WERI-Rb-1 (cell line): Measurements from ENCODE around the gene KCNK1.

Source experiments
- DNase-seq: peaks from one replicate; pipeline ENCODE4 v3.0.0-alpha.2; 2020
- H3K27ac ChIP-seq: fragments of 250-450 bp; sonication (Bioruptor Pico); 2 replicates; pipeline ENCODE4 v1.5.1; 2020; ENCODE audit warnings: mild to moderate bottlenecking, moderate library complexity
- H3K27me3 ChIP-seq: fragments of 250-450 bp; sonication (Bioruptor Pico); 2 replicates; pipeline ENCODE4 v1.5.1; 2021; ENCODE audit warnings: mild to moderate bottlenecking, low read depth, moderate library complexity; ENCODE audit not compliant: insufficient read depth, severe bottlenecking
- H3K36me3 ChIP-seq: fragments of 250-450 bp; sonication (Bioruptor Pico); 2 replicates; pipeline ENCODE4 v1.5.1; 2020; ENCODE audit warnings: mild to moderate bottlenecking, moderate library complexity
- H3K4me3 ChIP-seq: 2 replicates; pipeline ENCODE4 v1.5.1; 2011; ENCODE audit warnings: low read depth, mild to moderate bottlenecking, control low read depth, low read length
- H3K9me3 ChIP-seq: fragments of 250-450 bp; sonication (Bioruptor Pico); 2 replicates; pipeline ENCODE4 v1.5.1; 2021; ENCODE audit warnings: mild to moderate bottlenecking, moderate library complexity; ENCODE audit not compliant: severe bottlenecking
- TF ChIP-seq, protein P1 (sequence below): IDR thresholded peaks from 2 replicates; pipeline ENCODE4 v1.5.1; 2011; ENCODE audit warnings: low read depth, mild to moderate bottlenecking, control low read depth, inconsistent platforms, low read length

The KCNK1 gene

DNA sequence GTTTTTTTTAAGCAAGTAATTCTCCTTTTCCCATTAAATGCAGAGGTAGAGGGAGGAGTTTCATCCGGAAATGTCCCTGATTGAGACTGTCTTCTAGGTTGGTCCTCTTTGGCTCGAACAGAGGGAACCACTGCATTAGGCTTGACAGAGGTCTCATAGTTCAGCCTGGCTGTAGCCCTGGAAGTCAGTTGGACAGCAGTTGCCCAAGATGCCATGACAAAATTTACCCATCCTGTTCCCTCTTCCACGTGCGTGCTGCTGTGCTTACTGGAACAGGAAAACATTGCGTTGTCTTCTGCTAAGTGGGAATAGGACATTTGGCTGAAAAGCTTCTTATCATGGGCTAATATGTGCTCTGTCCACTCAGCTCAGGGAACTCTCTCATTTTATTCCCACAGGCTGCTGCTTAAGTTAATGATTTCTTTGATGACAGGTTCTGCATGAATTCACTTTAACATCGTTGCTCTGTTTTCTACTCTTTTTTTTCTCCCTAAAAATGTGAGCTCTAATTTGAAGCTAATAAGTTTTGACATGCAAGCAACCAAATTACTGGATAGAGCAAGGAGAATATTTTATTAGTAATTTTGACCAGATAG is 18.0 kb downstream of the KCNK1 start:
- DNase-seq = no peak
- no peaks in the 10 kb centered on the region for H3K36me3 ChIP-seq
- peaks cover 13% of the 10 kb centered on the region for H3K9me3 ChIP-seq
- TF ChIP-seq, protein P1, sequence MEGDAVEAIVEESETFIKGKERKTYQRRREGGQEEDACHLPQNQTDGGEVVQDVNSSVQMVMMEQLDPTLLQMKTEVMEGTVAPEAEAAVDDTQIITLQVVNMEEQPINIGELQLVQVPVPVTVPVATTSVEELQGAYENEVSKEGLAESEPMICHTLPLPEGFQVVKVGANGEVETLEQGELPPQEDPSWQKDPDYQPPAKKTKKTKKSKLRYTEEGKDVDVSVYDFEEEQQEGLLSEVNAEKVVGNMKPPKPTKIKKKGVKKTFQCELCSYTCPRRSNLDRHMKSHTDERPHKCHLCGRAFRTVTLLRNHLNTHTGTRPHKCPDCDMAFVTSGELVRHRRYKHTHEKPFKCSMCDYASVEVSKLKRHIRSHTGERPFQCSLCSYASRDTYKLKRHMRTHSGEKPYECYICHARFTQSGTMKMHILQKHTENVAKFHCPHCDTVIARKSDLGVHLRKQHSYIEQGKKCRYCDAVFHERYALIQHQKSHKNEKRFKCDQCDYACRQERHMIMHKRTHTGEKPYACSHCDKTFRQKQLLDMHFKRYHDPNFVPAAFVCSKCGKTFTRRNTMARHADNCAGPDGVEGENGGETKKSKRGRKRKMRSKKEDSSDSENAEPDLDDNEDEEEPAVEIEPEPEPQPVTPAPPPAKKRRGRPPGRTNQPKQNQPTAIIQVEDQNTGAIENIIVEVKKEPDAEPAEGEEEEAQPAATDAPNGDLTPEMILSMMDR = no peak
- H3K4me3 ChIP-seq = no peak overlapping the region
- no peak overlapping the region for H3K27ac ChIP-seq
- peaks cover 91% of the 10 kb centered on the region for H3K27me3 ChIP-seq

DNA sequence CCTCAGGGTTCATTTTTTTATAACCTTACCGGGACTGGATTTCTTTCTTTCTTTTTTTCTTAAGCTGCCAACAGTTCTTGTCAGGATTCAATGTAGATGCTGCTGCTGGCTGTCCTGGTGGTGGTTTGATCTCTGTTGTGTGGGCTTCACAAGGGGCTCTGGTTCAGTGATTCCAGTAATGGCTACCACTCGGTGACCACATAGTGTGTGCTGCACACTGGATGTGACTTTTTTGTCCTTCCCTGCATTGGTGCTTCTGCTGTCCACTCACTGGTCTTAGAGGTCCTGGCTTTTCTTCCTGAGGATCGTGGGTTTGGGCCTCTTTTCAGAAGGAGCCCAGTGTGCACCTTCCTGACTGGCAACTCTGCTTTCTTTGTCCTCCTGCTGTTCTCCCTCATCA is 18.5 kb downstream of the KCNK1 start:
- DNase-seq = no peak
- TF ChIP-seq, protein P1 = no peak
- Histone ChIP-seq H3K4me3 (no peak overlapping the region), H3K36me3 (no peaks in the 10 kb centered on the region), H3K9me3 (peaks cover 13% of the 10 kb centered on the region), H3K27ac (no peak overlapping the region), H3K27me3 (peaks cover 90% of the 10 kb centered on the region)

DNA sequence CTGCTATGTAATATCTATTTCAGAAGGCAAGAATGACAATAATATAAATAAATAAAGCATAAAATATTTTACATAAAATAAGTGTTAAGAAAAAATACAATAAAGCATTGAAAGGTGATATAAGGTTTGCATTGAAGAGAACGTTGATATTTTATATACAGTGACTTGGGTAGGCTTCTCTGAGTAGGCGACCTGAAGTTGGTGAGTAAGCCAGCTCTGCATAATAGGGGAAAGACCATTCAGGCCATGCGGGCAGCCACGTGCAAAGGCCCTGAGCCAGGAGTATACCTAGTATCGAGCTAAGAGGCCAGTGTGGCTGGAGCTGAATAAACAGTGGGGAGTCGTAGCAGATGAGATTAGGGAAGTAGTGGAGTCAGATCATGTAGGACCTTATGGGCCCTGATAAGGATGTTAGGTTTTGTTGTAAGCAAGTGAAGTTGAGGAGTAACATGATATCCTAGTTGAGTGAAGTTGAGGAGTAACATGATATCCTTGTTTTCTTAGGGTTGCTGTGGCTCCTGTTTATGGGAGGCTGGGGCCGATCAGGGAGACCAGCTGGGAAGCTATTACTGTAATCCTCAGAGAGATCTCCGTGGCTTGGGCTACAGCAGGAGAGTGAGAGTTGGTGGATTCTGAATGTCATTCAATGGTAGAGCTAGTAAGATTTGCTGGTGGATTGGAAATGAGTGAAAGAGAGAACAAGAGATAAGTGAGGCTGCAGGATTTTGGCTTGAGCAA is 22.0 kb downstream of the KCNK1 start:
- TF ChIP-seq, protein P1 = no peak
- no peak overlapping the region for H3K4me3 ChIP-seq
- no peaks in the 10 kb centered on the region for H3K36me3 ChIP-seq
- DNase-seq = peak; percentile 29
- H3K27me3 ChIP-seq = peaks cover 90% of the 10 kb centered on the region
- peaks cover 3% of the 10 kb centered on the region for H3K9me3 ChIP-seq
- no peak overlapping the region for H3K27ac ChIP-seq

DNA sequence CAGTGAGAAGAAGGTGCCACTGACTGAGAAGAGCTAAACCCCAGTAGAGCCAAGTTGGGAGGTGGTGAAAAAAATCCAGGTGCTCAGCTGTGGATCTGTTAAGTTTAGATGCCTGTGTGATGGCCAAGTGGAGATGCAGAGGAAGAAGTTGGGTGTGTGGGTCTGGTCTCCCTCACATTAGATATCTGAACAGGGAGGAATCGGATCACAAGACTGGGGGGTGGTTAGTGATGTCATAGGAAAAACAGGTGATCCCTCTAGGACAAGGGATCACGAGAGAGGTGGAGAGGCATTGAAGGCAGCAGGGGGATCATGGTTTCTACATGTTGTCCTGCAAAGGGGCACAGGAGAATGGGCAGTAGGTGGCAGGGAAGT is 22.6 kb downstream of the KCNK1 start:
- no peak overlapping the region for H3K27ac ChIP-seq
- TF ChIP-seq, protein P1 = no peak

DNA sequence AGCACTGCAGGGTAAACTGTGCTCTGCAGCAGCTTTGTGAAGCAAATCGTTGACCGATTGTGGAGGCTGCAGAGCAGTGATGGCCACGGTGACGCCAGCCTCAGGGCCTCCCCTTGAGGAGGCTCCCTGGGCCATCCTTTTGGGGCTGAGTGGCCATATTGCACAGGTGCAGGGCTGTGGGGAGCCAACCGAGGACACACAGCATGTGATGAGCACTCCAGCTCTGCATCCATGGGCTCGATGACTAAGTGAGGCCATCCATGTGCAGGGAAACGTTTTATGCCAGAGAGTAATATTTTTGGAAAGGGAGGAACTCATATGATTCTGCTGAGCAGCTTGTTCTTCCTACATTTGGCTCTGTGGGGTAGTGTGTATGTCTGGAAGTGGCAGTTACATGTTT is 24.6 kb downstream of the KCNK1 start:
- DNase-seq = no peak
- Histone ChIP-seq H3K4me3 (no peak overlapping the region), H3K27me3 (peaks cover 91% of the 10 kb centered on the region), H3K27ac (no peak overlapping the region), H3K9me3 (peaks cover 5% of the 10 kb centered on the region), H3K36me3 (no peaks in the 10 kb centered on the region)
- TF ChIP-seq, protein P1 = no peak

More for the DNA sequence above, 22.6 kb downstream of the KCNK1 start:
- no peak for DNase-seq
- Histone ChIP-seq H3K27me3 (peaks cover 90% of the 10 kb centered on the region), H3K36me3 (no peaks in the 10 kb centered on the region), H3K4me3 (no peak overlapping the region), H3K9me3 (peaks cover 3% of the 10 kb centered on the region)
